Measurements from ENCODE around the gene SUN5.

DNA sequence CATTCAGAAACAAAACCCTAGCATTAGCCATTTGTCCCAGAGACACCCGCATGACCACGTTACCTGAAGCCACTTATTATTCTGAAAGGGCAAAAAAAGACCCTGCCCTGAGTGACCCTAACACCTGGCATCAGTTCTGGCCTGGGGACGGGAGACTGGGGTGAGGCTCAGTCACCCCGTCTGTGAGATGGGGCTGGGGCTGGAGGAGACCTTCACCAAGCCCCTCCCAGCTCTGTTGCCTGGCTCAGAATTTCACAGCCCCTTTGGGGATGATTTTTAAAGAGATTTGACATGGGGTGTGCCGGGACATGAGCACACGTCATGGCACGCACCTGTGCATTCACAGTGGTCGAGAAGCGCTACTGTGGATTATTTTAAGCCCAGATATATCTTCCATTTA, 25.8 kb upstream of the SUN5 start:
- TF ChIP-seq, protein P1, sequence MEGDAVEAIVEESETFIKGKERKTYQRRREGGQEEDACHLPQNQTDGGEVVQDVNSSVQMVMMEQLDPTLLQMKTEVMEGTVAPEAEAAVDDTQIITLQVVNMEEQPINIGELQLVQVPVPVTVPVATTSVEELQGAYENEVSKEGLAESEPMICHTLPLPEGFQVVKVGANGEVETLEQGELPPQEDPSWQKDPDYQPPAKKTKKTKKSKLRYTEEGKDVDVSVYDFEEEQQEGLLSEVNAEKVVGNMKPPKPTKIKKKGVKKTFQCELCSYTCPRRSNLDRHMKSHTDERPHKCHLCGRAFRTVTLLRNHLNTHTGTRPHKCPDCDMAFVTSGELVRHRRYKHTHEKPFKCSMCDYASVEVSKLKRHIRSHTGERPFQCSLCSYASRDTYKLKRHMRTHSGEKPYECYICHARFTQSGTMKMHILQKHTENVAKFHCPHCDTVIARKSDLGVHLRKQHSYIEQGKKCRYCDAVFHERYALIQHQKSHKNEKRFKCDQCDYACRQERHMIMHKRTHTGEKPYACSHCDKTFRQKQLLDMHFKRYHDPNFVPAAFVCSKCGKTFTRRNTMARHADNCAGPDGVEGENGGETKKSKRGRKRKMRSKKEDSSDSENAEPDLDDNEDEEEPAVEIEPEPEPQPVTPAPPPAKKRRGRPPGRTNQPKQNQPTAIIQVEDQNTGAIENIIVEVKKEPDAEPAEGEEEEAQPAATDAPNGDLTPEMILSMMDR (IDR thresholded peaks at IDR 0.05; ENCODE audit: low read depth, low read length, poor library complexity, severe bottlenecking) = no peak
- no peak for TF ChIP-seq EZH2phosphoT487 (IDR thresholded peaks at IDR 0.05; ENCODE audit: borderline replicate concordance, low read length)

Data from DOHH2 (cell line).